ENCODE measurements around the gene BRME1. TPM values are rescaled to one million over a fixed set of nuclear protein-coding genes. Genes with fewer than 3 reads are reported as not detected.

Gene BRME1
- polyA plus RNA-seq, 1 donor from 2014 or later, result 6.2 TPM

DNA sequence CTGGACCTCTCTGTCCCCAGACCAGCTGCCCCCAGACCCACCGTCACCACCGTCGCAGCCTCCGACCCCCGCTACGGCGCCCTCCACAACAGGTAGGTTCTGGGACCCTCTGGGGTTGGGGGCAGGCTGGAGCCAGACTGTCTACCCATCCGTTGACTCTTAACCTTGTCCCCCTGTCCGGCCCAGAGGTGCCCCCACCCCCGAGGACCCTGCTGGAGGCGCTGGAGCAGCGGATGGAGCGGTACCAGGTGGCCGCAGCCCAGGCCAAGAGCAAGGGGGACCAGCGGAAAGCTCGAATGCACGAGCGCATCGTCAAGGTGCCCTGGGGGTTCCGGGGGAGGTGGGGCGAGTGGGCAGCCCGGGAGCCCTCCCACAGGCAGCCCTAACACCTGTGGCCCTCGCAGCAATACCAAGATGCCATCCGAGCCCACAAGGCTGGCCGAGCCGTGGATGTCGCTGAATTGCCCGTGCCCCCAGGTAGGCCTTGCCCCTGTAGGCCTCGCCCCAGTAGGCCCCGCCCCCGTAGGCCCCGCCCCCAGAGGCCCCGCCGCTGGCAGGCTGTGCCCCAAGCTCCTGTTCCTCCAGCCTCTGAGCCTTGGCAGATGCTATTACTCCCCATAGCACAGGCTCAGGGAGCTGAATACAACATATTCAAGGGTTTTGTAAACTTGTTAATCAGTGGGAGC lies 13.0 kb upstream of the BRME1 start:
- H3K9me2 ChIP-seq (ENCODE audit: insufficient read depth, low read length), result no peaks in the 10 kb centered on the region
- no peaks in the 10 kb centered on the region for H3K27me3 ChIP-seq (ENCODE audit: insufficient read depth, low read depth, low read length)
- no peaks in the 10 kb centered on the region for H3K9me3 ChIP-seq (ENCODE audit: low read length)
- H3K4me3 ChIP-seq (ENCODE audit: low read length), result no peak overlapping the region
- no peak overlapping the region for H2AFZ ChIP-seq (ENCODE audit: low read depth, low read length)
- no peaks in the 10 kb centered on the region for H4K20me1 ChIP-seq (ENCODE audit: insufficient read depth)
- no peaks in the 10 kb centered on the region for H3K79me2 ChIP-seq (replicated peaks; ENCODE audit: insufficient read depth, low read length)
- peaks cover 15% of the 10 kb centered on the region for H3K36me3 ChIP-seq (ENCODE audit: insufficient read depth, low read length)
- no peaks in the 10 kb centered on the region for H3F3A ChIP-seq (ENCODE audit: insufficient read depth, low read length, poor library complexity, severe bottlenecking)
- TF ChIP-seq MXI1 (conservative IDR thresholded peaks at IDR 0.05; ENCODE audit: poor library complexity, severe bottlenecking) (no peak), SMC3 (conservative IDR thresholded peaks at IDR 0.05; ENCODE audit: poor library complexity) (no peak), RAD21 (conservative IDR thresholded peaks at IDR 0.05) (no peak), EP300 (conservative IDR thresholded peaks at IDR 0.05; ENCODE audit: poor library complexity, severe bottlenecking) (no peak), TAF1 (IDR thresholded peaks at IDR 0.05; ENCODE audit: low read depth) (no peak), EZH2 (IDR thresholded peaks at IDR 0.05; ENCODE audit: borderline replicate concordance, insufficient read depth, low read length, poor library complexity, severe bottlenecking) (no peak), POLR2AphosphoS5 (IDR thresholded peaks at IDR 0.05) (no peak)
- TF ChIP-seq, protein P1, sequence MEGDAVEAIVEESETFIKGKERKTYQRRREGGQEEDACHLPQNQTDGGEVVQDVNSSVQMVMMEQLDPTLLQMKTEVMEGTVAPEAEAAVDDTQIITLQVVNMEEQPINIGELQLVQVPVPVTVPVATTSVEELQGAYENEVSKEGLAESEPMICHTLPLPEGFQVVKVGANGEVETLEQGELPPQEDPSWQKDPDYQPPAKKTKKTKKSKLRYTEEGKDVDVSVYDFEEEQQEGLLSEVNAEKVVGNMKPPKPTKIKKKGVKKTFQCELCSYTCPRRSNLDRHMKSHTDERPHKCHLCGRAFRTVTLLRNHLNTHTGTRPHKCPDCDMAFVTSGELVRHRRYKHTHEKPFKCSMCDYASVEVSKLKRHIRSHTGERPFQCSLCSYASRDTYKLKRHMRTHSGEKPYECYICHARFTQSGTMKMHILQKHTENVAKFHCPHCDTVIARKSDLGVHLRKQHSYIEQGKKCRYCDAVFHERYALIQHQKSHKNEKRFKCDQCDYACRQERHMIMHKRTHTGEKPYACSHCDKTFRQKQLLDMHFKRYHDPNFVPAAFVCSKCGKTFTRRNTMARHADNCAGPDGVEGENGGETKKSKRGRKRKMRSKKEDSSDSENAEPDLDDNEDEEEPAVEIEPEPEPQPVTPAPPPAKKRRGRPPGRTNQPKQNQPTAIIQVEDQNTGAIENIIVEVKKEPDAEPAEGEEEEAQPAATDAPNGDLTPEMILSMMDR (IDR thresholded peaks at IDR 0.05; ENCODE audit: poor library complexity, severe bottlenecking), result no peak
- TF ChIP-seq, protein P2, sequence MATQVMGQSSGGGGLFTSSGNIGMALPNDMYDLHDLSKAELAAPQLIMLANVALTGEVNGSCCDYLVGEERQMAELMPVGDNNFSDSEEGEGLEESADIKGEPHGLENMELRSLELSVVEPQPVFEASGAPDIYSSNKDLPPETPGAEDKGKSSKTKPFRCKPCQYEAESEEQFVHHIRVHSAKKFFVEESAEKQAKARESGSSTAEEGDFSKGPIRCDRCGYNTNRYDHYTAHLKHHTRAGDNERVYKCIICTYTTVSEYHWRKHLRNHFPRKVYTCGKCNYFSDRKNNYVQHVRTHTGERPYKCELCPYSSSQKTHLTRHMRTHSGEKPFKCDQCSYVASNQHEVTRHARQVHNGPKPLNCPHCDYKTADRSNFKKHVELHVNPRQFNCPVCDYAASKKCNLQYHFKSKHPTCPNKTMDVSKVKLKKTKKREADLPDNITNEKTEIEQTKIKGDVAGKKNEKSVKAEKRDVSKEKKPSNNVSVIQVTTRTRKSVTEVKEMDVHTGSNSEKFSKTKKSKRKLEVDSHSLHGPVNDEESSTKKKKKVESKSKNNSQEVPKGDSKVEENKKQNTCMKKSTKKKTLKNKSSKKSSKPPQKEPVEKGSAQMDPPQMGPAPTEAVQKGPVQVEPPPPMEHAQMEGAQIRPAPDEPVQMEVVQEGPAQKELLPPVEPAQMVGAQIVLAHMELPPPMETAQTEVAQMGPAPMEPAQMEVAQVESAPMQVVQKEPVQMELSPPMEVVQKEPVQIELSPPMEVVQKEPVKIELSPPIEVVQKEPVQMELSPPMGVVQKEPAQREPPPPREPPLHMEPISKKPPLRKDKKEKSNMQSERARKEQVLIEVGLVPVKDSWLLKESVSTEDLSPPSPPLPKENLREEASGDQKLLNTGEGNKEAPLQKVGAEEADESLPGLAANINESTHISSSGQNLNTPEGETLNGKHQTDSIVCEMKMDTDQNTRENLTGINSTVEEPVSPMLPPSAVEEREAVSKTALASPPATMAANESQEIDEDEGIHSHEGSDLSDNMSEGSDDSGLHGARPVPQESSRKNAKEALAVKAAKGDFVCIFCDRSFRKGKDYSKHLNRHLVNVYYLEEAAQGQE (IDR thresholded peaks at IDR 0.05; ENCODE audit: borderline replicate concordance), result no peak
- no peak overlapping the region for H3K27ac ChIP-seq (ENCODE audit: low read length)
- H3K9ac ChIP-seq (ENCODE audit: low read length), result no peak overlapping the region
- H3K4me2 ChIP-seq (ENCODE audit: low read length), result no peak overlapping the region

DNA sequence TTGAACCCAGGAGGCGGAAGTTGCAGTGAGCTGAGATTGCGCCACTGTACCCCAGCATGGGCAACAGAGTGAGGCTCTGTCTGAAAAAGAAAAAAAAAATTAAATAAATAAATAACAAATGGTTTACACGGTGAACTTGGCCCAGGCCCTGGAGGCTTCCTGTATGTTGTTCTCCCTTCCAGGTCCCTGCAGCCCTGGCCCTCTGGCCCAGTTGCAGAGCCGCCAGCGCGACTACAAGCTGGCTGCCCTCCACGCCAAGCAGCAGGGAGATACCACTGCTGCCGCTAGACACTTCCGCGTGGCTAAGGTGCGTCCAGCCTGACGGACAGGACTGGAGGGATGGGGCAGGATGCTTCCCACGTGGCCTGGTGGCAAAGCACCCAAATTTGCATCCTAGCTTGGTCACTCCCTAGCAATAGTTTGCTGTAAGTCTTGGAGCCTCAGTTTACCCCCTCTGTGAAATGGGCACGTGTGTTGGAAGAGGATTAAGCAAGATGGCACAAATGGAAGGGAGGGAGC lies 12.0 kb upstream of the BRME1 start:
- Histone ChIP-seq H3K27me3 (ENCODE audit: insufficient read depth, low read depth, low read length) (no peaks in the 10 kb centered on the region), H4K20me1 (ENCODE audit: insufficient read depth) (no peaks in the 10 kb centered on the region), H3K9me2 (ENCODE audit: insufficient read depth, low read length) (no peaks in the 10 kb centered on the region), H3K9ac (ENCODE audit: low read length) (no peak overlapping the region), H3F3A (ENCODE audit: insufficient read depth, low read length, poor library complexity, severe bottlenecking) (no peaks in the 10 kb centered on the region), H2AFZ (ENCODE audit: low read depth, low read length) (no peak overlapping the region), H3K4me3 (ENCODE audit: low read length) (no peak overlapping the region), H3K36me3 (ENCODE audit: insufficient read depth, low read length) (peaks cover 15% of the 10 kb centered on the region), H3K27ac (ENCODE audit: low read length) (no peak overlapping the region), H3K9me3 (ENCODE audit: low read length) (no peaks in the 10 kb centered on the region), H3K79me2 (replicated peaks; ENCODE audit: insufficient read depth, low read length) (no peaks in the 10 kb centered on the region), H3K4me2 (ENCODE audit: low read length) (no peak overlapping the region)
- TF ChIP-seq SMC3 (conservative IDR thresholded peaks at IDR 0.05; ENCODE audit: poor library complexity) (no peak), RAD21 (conservative IDR thresholded peaks at IDR 0.05) (no peak), TAF1 (IDR thresholded peaks at IDR 0.05; ENCODE audit: low read depth) (no peak), EZH2 (IDR thresholded peaks at IDR 0.05; ENCODE audit: borderline replicate concordance, insufficient read depth, low read length, poor library complexity, severe bottlenecking) (no peak), MXI1 (conservative IDR thresholded peaks at IDR 0.05; ENCODE audit: poor library complexity, severe bottlenecking) (no peak), POLR2AphosphoS5 (IDR thresholded peaks at IDR 0.05) (no peak), EP300 (conservative IDR thresholded peaks at IDR 0.05; ENCODE audit: poor library complexity, severe bottlenecking) (no peak)
- TF ChIP-seq, protein P1 (IDR thresholded peaks at IDR 0.05; ENCODE audit: poor library complexity, severe bottlenecking), result no peak
- TF ChIP-seq, protein P2 (IDR thresholded peaks at IDR 0.05; ENCODE audit: borderline replicate concordance), result no peak
